H9 (cell line): Measurements from ENCODE around the gene TEX44. TPM values are rescaled to one million over a fixed set of nuclear protein-coding genes. Genes with fewer than 3 reads are reported as not detected.

Source experiments
- DNase-seq: peaks from one replicate; pipeline ENCODE4 v3.0.0-alpha.2; 2017
- H2AFZ ChIP-seq: one replicate; pipeline ENCODE4 v1.6.1; 2013; ENCODE audit warnings: mild to moderate bottlenecking, low read length, control low read depth, moderate library complexity
- H2AK5ac ChIP-seq: 2 replicates; pipeline ENCODE4 v1.6.1; 2013; ENCODE audit warnings: low read length, control low read depth, mixed read lengths; ENCODE audit not compliant: insufficient read length
- H2BK120ac ChIP-seq: one replicate; pipeline ENCODE4 v1.6.1; 2013; ENCODE audit warnings: low read depth, mild to moderate bottlenecking, low read length, control low read depth, inconsistent platforms; ENCODE audit not compliant: poor library complexity, severe bottlenecking
- H2BK12ac ChIP-seq: 2 replicates; pipeline ENCODE4 v1.6.1; 2013; ENCODE audit warnings: low read length, control low read depth, mixed read lengths, low read depth; ENCODE audit not compliant: insufficient read length
- H2BK15ac ChIP-seq: 2 replicates; pipeline ENCODE4 v1.6.1; 2013; ENCODE audit warnings: low read depth, low read length, control low read depth
- H2BK20ac ChIP-seq: one replicate; pipeline ENCODE4 v1.6.1; 2013; ENCODE audit warnings: low read depth, mild to moderate bottlenecking, low read length, control low read depth, inconsistent platforms; ENCODE audit not compliant: poor library complexity, severe bottlenecking
- H2BK5ac ChIP-seq: 2 replicates; pipeline ENCODE4 v1.6.1; 2013; ENCODE audit warnings: low read length, control low read depth, mixed read lengths; ENCODE audit not compliant: insufficient read length
- H3K14ac ChIP-seq: 2 replicates; pipeline ENCODE4 v1.6.1; 2013; ENCODE audit warnings: low read length, control low read depth; ENCODE audit not compliant: insufficient read depth
- H3K18ac ChIP-seq: 2 replicates; pipeline ENCODE4 v1.6.1; 2013; ENCODE audit warnings: low read depth, mild to moderate bottlenecking, mixed read lengths, low read length, control low read depth; ENCODE audit not compliant: insufficient read length
- H3K23ac ChIP-seq: 2 replicates; pipeline ENCODE4 v1.6.1; 2013; ENCODE audit warnings: low read length, control low read depth, mixed read lengths, low read depth; ENCODE audit not compliant: insufficient read length
- H3K23me2 ChIP-seq: 2 replicates; pipeline ENCODE4 v1.6.1; 2013; ENCODE audit warnings: low read depth, mild to moderate bottlenecking, mixed read lengths, low read length, control low read depth; ENCODE audit not compliant: insufficient read length, poor library complexity, severe bottlenecking
- H3K27ac ChIP-seq: 2 replicates; pipeline ENCODE4 v1.5.1; 2013; ENCODE audit warnings: low read length, control low read depth, mixed read lengths, low read depth; ENCODE audit not compliant: insufficient read length
- H3K27me3 ChIP-seq: 2 replicates; pipeline ENCODE4 v1.6.1; 2013; ENCODE audit warnings: low read length, control low read depth, inconsistent platforms; ENCODE audit not compliant: insufficient read depth
- H3K4ac ChIP-seq: 2 replicates; pipeline ENCODE4 v1.6.1; 2013; ENCODE audit warnings: low read depth, mild to moderate bottlenecking, control low read depth, inconsistent platforms, low read length, moderate library complexity
- H3K4me1 ChIP-seq: 2 replicates; pipeline ENCODE4 v1.6.1; 2013; ENCODE audit warnings: low read length, control low read depth, inconsistent platforms; ENCODE audit not compliant: insufficient read depth
- H3K4me2 ChIP-seq: 2 replicates; pipeline ENCODE4 v1.6.1; 2013; ENCODE audit warnings: low read length, control low read depth, mixed read lengths; ENCODE audit not compliant: insufficient read length, insufficient read depth
- H3K56ac ChIP-seq: 2 replicates; pipeline ENCODE4 v1.6.1; 2013; ENCODE audit warnings: low read depth, mild to moderate bottlenecking, mixed read lengths, low read length, control low read depth; ENCODE audit not compliant: insufficient read length
- H3K79me1 ChIP-seq: 2 replicates; pipeline ENCODE4 v1.6.1; 2013; ENCODE audit warnings: low read depth, mild to moderate bottlenecking, moderate library complexity, low read length, control low read depth, inconsistent platforms; ENCODE audit not compliant: insufficient read depth, poor library complexity, severe bottlenecking
- H3K79me2 ChIP-seq: 2 replicates; pipeline ENCODE4 v1.6.1; 2013; ENCODE audit warnings: low read length, control low read depth, inconsistent platforms; ENCODE audit not compliant: insufficient read depth
- H3K9ac ChIP-seq: 2 replicates; pipeline ENCODE4 v1.6.1; 2013; ENCODE audit warnings: low read length, control low read depth, mixed read lengths; ENCODE audit not compliant: insufficient read length; ENCODE audit errors: extremely low read depth
- H3K9me3 ChIP-seq: one replicate; pipeline ENCODE4 v1.6.1; 2013; ENCODE audit warnings: low read depth, low read length, inconsistent platforms; ENCODE audit not compliant: control insufficient read depth
- H3T11ph ChIP-seq: one replicate; pipeline ENCODE4 v1.6.1; 2013; ENCODE audit warnings: mild to moderate bottlenecking, low read length, control low read depth, inconsistent platforms
- H4K20me1 ChIP-seq: one replicate; pipeline ENCODE4 v1.6.1; 2013; ENCODE audit not compliant: control insufficient read depth, insufficient read length, insufficient read depth
- H4K5ac ChIP-seq: 2 replicates; pipeline ENCODE4 v1.6.1; 2013; ENCODE audit warnings: low read depth, mild to moderate bottlenecking, mixed read lengths, low read length, control low read depth; ENCODE audit not compliant: insufficient read length
- H4K8ac ChIP-seq: replicated peaks from 2 replicates; pipeline ENCODE4 v1.6.1; 2013; ENCODE audit warnings: low read length, control low read depth, mixed read lengths, low read depth; ENCODE audit not compliant: insufficient read length
- H4K91ac ChIP-seq: 2 replicates; pipeline ENCODE4 v1.6.1; 2013; ENCODE audit warnings: low read depth, mild to moderate bottlenecking, moderate library complexity, mixed read lengths, low read length, control low read depth; ENCODE audit not compliant: insufficient read length
- H3K27ac Mint-ChIP-seq, 3 experiments: 2 replicates in 2 of 3; 3 replicates in 1 of 3; pipeline ENCODE4 v1.8.0; 2020 to 2021; ENCODE audit warnings: mixed read lengths in 3 of 3, mild to moderate bottlenecking in 1 of 3, moderate library complexity in 1 of 3
- H3K27me3 Mint-ChIP-seq: 2 replicates; pipeline ENCODE4 v1.8.0; 2021; ENCODE audit warnings: low read depth, mild to moderate bottlenecking, moderate library complexity, mixed read lengths
- H3K36me3 Mint-ChIP-seq, 3 experiments: 2 replicates in 2 of 3; 3 replicates in 1 of 3; pipeline ENCODE4 v1.8.0; 2020 to 2021; ENCODE audit warnings: low read depth in 3 of 3, mixed read lengths in 3 of 3; ENCODE audit not compliant: insufficient read depth in 1 of 3
- H3K4me1 Mint-ChIP-seq, 2 experiments: 2 replicates each; pipeline ENCODE4 v1.8.0; 2020; ENCODE audit warnings: mixed read lengths in 2 of 2
- H3K4me3 Mint-ChIP-seq, 2 experiments: 2 replicates in 1 of 2; 3 replicates in 1 of 2; pipeline ENCODE4 v1.8.0; 2020 to 2021; ENCODE audit warnings: mild to moderate bottlenecking in 2 of 2, mixed read lengths in 2 of 2, moderate library complexity in 1 of 2
- H3K9me3 Mint-ChIP-seq, 2 experiments: 2 replicates in 1 of 2; 3 replicates in 1 of 2; pipeline ENCODE4 v1.8.0; 2020; ENCODE audit warnings: mild to moderate bottlenecking in 2 of 2, mixed read lengths in 2 of 2, moderate library complexity in 1 of 2
- CTCF ChIP-seq: fragments of 200-600 bp; sonication (generic); conservative IDR thresholded peaks from 3 replicates; pipeline ENCODE4 v1.8.0; 2021; ENCODE audit warnings: antibody characterized with exemption, mild to moderate bottlenecking
- WGBS: extraction: QIAGEN DNeasy Blood & Tissue Kit; methylation state at CpG from one replicate; pipeline ENCODE4 v1.1.7; 2013; ENCODE audit warnings: missing lambda C conversion rate, low lambda C conversion rate, mixed read lengths; ENCODE audit not compliant: insufficient read length; ENCODE audit errors: extremely low coverage; 5-methylcytosine and 5-hydroxymethylcytosine counted together
- total RNA-seq: library from RNA; stranded (reverse); gene quantifications from 2 replicates; pipeline ENCODE4 v1.2.1, GENCODE V29; 2021

The TEX44 gene
- total RNA-seq, 1 experiment from 2014 or later = not detected

GRCh38 chr2:231593666-231594065 lies 1.0 kb downstream of the TEX44 start:
- Histone ChIP-seq H2BK5ac (no peak overlapping the region), H2BK15ac (no peak overlapping the region), H3K56ac (no peak overlapping the region), H2BK20ac (no peak overlapping the region), H2BK120ac (no peak overlapping the region), H3K79me2 (no peaks in the 10 kb centered on the region), H4K8ac (no peak overlapping the region), H2AK5ac (no peak overlapping the region), H4K20me1 (peaks cover 4% of the 10 kb centered on the region), H3K27ac (no peak overlapping the region), H3K9me3 (no peaks in the 10 kb centered on the region), H3K4me2 (no peak overlapping the region), H3K23ac (no peak overlapping the region), H2AFZ (no peak overlapping the region), H3K27me3 (no peaks in the 10 kb centered on the region), H3K4ac (no peak overlapping the region), H2BK12ac (no peak overlapping the region), H3K14ac (no peak overlapping the region; the same call in 1 of the 2 replicates), H3K18ac (no peak overlapping the region), H4K5ac (no peak overlapping the region), H3K4me1 (no peaks in the 10 kb centered on the region), H3K79me1 (no peaks in the 10 kb centered on the region), H3K23me2 (no peaks in the 10 kb centered on the region), H3T11ph (no peak overlapping the region), H4K91ac (no peak overlapping the region), H3K9ac (no peak overlapping the region)
- no peak for DNase-seq
- H3K9me3 Mint-ChIP-seq = no peaks in the 10 kb centered on the region
- H3K36me3 Mint-ChIP-seq = no peaks in the 10 kb centered on the region; a peak in 1 of 7 replicates
- no peak for TF ChIP-seq CTCF
- peaks cover 10 to 27% of the 10 kb centered on the region in 2 experiments for H3K4me1 Mint-ChIP-seq
- no CpG with 5 or more reads among the region's 16 CpGs for WGBS
- no peaks in the 10 kb centered on the region for H3K27me3 Mint-ChIP-seq
- no peak overlapping the region for H3K27ac Mint-ChIP-seq
- no peak overlapping the region for H3K4me3 Mint-ChIP-seq
